Heart right ventricle (tissue), 16 donors: ENCODE measurements around the gene CD48. TPM values are rescaled to one million over a fixed set of nuclear protein-coding genes. Genes with fewer than 3 reads are reported as not detected.

Experiments
- ATAC-seq, 8 donors: fragments of 200-7000 bp; cut with Tn5 transposase; one replicate each; pipeline ENCODE4 v1.9.1; 2020; ENCODE audit warnings: mild to moderate bottlenecking in 8 of 8, moderate library complexity in 8 of 8, moderate number of reproducible peaks in 1 of 8
- DNase-seq, 2 donors: peaks; one replicate each; pipeline ENCODE4 v3.0.0-alpha.2; 2020
- H3K27ac ChIP-seq, 10 donors: fragments of 200-600 bp; sonication (generic) in 2 of 10; one replicate each; pipeline versions ENCODE4 v1.5.0 to v1.8.0; 2020 to 2022; ENCODE audit warnings: mild to moderate bottlenecking in 3 of 10
- H3K27me3 ChIP-seq, 7 donors: fragments of 200-600 bp; one replicate each; pipeline ENCODE4 v1.8.0; 2021 to 2022; ENCODE audit warnings: mild to moderate bottlenecking in 2 of 7
- H3K36me3 ChIP-seq, 9 donors: fragments of 200-600 bp; sonication (generic) in 1 of 9; one replicate each; pipeline versions ENCODE4 v1.5.0 to v1.8.0; 2020 to 2022; ENCODE audit warnings: mild to moderate bottlenecking in 2 of 9
- H3K4me1 ChIP-seq, 9 donors: fragments of 200-600 bp; sonication (generic) in 1 of 9; one replicate each; pipeline versions ENCODE4 v1.5.0 to v1.8.0; 2020 to 2022; ENCODE audit warnings: mild to moderate bottlenecking in 4 of 9
- H3K4me3 ChIP-seq, 10 donors: fragments of 200-600 bp; sonication (generic) in 2 of 10; one replicate each; pipeline versions ENCODE4 v1.5.0 to v1.8.0; 2020 to 2022; ENCODE audit warnings: mild to moderate bottlenecking in 7 of 10, moderate library complexity in 2 of 10
- H3K9me3 ChIP-seq, 11 donors: fragments of 200-600 bp in 10 of 11; sonication (generic) in 2 of 11; one replicate each; pipeline versions ENCODE4 v1.5.0 to v1.8.0; 2013 to 2022; ENCODE audit warnings: mild to moderate bottlenecking in 2 of 11, control low read depth in 1 of 11, moderate library complexity in 1 of 11
- CTCF ChIP-seq, 9 donors: fragments of 200-600 bp; sonication (generic) in 2 of 9; IDR thresholded peaks; one replicate each; pipeline versions ENCODE4 v1.5.0 to v1.8.0; 2021 to 2022; ENCODE audit warnings: antibody characterized with exemption in 9 of 9, mild to moderate bottlenecking in 5 of 9, moderate library complexity in 1 of 9
- WGBS, 2 donors: extraction: QIAGEN DNeasy Blood & Tissue Kit; methylation state at CpG; one replicate each; pipeline ENCODE4 v1.1.7; 2013; ENCODE audit warnings: inconsistent platforms in 1 of 2; 5-methylcytosine and 5-hydroxymethylcytosine counted together
- intact Hi-C, 10 donors: fragments of 100-400 bp; cut with DNase I; formaldehyde crosslinking; loops; one replicate each; pipeline versions ENCODE4 v1.11.1 to v1.14.2; 2022
- polyA plus RNA-seq, 2 donors: library from polyadenylated mRNA; stranded (reverse); fragments of 200-250 nt; gene quantifications; one replicate each; pipeline ENCODE4 v1.2.3, GENCODE V29; 2013
- total RNA-seq, 10 donors: library from RNA; stranded (reverse); fragmentation: NEBNext Ultra II Directional in 3 of 10; extraction: Animal tissue kit (Norgen Biotek cat#: 25700) in 3 of 10; gene quantifications; one replicate each; pipeline versions ENCODE4 v1.2.1 to v1.2.4, GENCODE V29; 2021 to 2023
- donor health status: Arrhythmogenic right ventricular cardiomyopathy.
- donor health status: ischemic (EF 13 %, LVEDD 7.1; RV severe dilation, severe dysfunction).
- donor health status: healthy with polysubstance abuse.
- donor health status: DM: no; HTN: yes; CAD: no.
- donor health status: DM: no; HTN: no; CAD: no.
- donor health status: ischemic (EF 25% LVEDD 6.9; RV normal size, moderate dysfunction).
- donor health status: ischemic (EF 25% LVEDD 5.7; RV mildly dilated, moderate dysfunction).
- donor health status: healthy.
- donor health status: DM: yes; HTN: yes; CAD: no.
- donor health status: Ischemic cardiomyopathy.
- donor health status: ischemic (EF 35%, LVEDD 5.7; RV mildly dilated, moderate dysfunction).
- donor health status: nonischemic (EF 11% LVEDD 7.7; RV severe dilation, severe dysfunction).
- donor health status: DM: yes; HTN: yes; CAD: no.
- donor health status: PGD.
- donor health status: ischemic (EF 29% LVEDD 5.4; RV normal size, mild dysfunction).
- donor health status: nonischemic (EF 23%, LVEDD 6.1; RV moderate dilation, normal function).

CD48 gene
- total and polyA plus RNA-seq, 12 donors = 0.40 to 20.9 (median 0.96) TPM

- WGBS, 2 donors = 60 to 68% methylated on average over 5 of the region's 5 CpGs
- intact Hi-C loops = no loop called here
- Histone ChIP-seq H3K27ac (peak overlapping the region in 1 of 10 donors; percentile 73), H3K36me3 (no peaks in the 10 kb centered on the region), H3K4me3 (peak overlapping the region in 1 of 10 donors; percentile 42), H3K4me1 (peaks cover 0 to 51% (median 0%) of the 10 kb centered on the region in 9 donors), H3K9me3 (peaks cover 0 to 11% (median 0%) of the 10 kb centered on the region in 11 donors), H3K27me3 (peaks cover 0 to 6% (median 0%) of the 10 kb centered on the region in 7 donors)
- ATAC-seq = no peak
- TF ChIP-seq CTCF (IDR thresholded peaks at IDR 0.05) = no peak
- DNase-seq = no peak
Observed at GRCh38 chr1:160741612-160742348, 30.2 kb upstream of the CD48 start.

GRCh38 chr1:160741092-160741501 is 29.5 kb upstream of the CD48 start:
- WGBS, 2 donors = 89 to 92% methylated on average over 4 of the region's 4 CpGs
- intact Hi-C loops = no loop called here
- ATAC-seq = no peak
- no peak for DNase-seq
- Histone ChIP-seq H3K4me3 (peak overlapping the region in 1 of 10 donors; percentile 42), H3K36me3 (no peaks in the 10 kb centered on the region), H3K27ac (peak overlapping the region in 1 of 10 donors; percentile 73), H3K9me3 (peaks cover 0 to 17% (median 0%) of the 10 kb centered on the region in 11 donors), H3K27me3 (peaks cover 0 to 6% (median 0%) of the 10 kb centered on the region in 7 donors), H3K4me1 (peaks cover 0 to 51% (median 0%) of the 10 kb centered on the region in 9 donors)
- TF ChIP-seq CTCF (IDR thresholded peaks at IDR 0.05) = no peak

GRCh38 chr1:160740133-160740688 is 28.6 kb upstream of the CD48 start:
- Histone ChIP-seq H3K9me3 (peaks cover 0 to 17% (median 0%) of the 10 kb centered on the region in 11 donors), H3K4me3 (peak overlapping the region in 1 of 10 donors; percentile 42), H3K27ac (peak overlapping the region in 1 of 10 donors; percentile 79), H3K27me3 (peaks cover 0 to 6% (median 0%) of the 10 kb centered on the region in 7 donors), H3K36me3 (no peaks in the 10 kb centered on the region), H3K4me1 (peaks cover 0 to 47% (median 0%) of the 10 kb centered on the region in 9 donors)
- WGBS, 2 donors = 81 to 82% methylated on average over 5 of the region's 5 CpGs
- DNase-seq = no peak
- no peak for ATAC-seq
- no peak for TF ChIP-seq CTCF (IDR thresholded peaks at IDR 0.05)
- intact Hi-C loops = no loop called here

GRCh38 chr1:160739098-160739511 is 27.5 kb upstream of the CD48 start, which contains the start of gene SLAMF7:
Gene SLAMF7, plus strand, starts transcription at chr1:160739247. Its CDS starts 55 bp downstream, at chr1:160739302.
- Histone ChIP-seq H3K9me3 (peaks cover 0 to 24% (median 0%) of the 10 kb centered on the region in 11 donors), H3K4me1 (peaks cover 0 to 40% (median 0%) of the 10 kb centered on the region in 9 donors), H3K36me3 (no peaks in the 10 kb centered on the region), H3K27ac (peak within 1 kb of the TSS in 1 of 10 donors; percentile 79), H3K27me3 (peaks cover 0 to 6% (median 0%) of the 10 kb centered on the region in 7 donors), H3K4me3 (peak within 1 kb of the TSS in 1 of 10 donors; percentile 42)
- no peak for TF ChIP-seq CTCF (IDR thresholded peaks at IDR 0.05)
- intact Hi-C loops = no loop called here
- ATAC-seq (peak in 1 of 8 donors; percentile 25), DNase-seq (peak in 1 of 2 donors; percentile 6)
- 76 to 83% methylated on average over 5 of the region's 5 CpGs for WGBS, 2 donors
